ENCODE results near the gene SNX9.

GRCh38 chr6:157967020-157967419 is 144.0 kb downstream of the SNX9 start:
- TF ChIP-seq EZH2 (IDR thresholded peaks at IDR 0.05; ENCODE audit: borderline replicate concordance, control insufficient read depth, low read depth, low read length) (no peak), MXI1 (IDR thresholded peaks at IDR 0.05; ENCODE audit: low read depth, low read length) (no peak), BCL11A (IDR thresholded peaks at IDR 0.05; ENCODE audit: low read depth, low read length) (no peak), POU2F2 (IDR thresholded peaks at IDR 0.05; ENCODE audit: borderline replicate concordance, low read depth, low read length) (no peak)
- TF ChIP-seq, protein P1, sequence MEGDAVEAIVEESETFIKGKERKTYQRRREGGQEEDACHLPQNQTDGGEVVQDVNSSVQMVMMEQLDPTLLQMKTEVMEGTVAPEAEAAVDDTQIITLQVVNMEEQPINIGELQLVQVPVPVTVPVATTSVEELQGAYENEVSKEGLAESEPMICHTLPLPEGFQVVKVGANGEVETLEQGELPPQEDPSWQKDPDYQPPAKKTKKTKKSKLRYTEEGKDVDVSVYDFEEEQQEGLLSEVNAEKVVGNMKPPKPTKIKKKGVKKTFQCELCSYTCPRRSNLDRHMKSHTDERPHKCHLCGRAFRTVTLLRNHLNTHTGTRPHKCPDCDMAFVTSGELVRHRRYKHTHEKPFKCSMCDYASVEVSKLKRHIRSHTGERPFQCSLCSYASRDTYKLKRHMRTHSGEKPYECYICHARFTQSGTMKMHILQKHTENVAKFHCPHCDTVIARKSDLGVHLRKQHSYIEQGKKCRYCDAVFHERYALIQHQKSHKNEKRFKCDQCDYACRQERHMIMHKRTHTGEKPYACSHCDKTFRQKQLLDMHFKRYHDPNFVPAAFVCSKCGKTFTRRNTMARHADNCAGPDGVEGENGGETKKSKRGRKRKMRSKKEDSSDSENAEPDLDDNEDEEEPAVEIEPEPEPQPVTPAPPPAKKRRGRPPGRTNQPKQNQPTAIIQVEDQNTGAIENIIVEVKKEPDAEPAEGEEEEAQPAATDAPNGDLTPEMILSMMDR (IDR thresholded peaks at IDR 0.05 in 2 of 3, conservative IDR thresholded peaks at IDR 0.05 in 1 of 3; ENCODE audit: control insufficient read depth in 2 of 3, extremely low read depth in 1 of 3, insufficient read depth in 1 of 3, low read depth in 3 of 3, low read length in 3 of 3) = no peak
